Measurements from ENCODE around the gene HOXC9.

The HOXC9 gene

DNA sequence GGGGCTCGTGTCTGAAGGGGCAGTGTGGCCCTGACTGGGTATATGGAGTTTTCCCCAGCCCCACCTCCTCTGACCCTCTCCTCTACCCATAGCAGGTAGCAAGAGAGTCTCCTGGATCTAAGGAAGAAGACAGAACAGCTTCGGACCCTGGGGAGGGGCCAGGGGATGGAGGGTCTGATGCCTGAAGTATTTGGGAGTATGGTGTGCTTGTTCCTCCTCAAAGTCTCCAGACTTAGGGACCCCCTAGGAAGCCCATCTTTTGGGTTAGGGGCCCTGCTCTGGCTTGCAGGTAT lies 8.2 kb downstream of the HOXC9 start:
- Mint-ChIP-seq H3K4me3 (no peak overlapping the region), H3K4me1 (peaks cover 40% of the 10 kb centered on the region)

DNA sequence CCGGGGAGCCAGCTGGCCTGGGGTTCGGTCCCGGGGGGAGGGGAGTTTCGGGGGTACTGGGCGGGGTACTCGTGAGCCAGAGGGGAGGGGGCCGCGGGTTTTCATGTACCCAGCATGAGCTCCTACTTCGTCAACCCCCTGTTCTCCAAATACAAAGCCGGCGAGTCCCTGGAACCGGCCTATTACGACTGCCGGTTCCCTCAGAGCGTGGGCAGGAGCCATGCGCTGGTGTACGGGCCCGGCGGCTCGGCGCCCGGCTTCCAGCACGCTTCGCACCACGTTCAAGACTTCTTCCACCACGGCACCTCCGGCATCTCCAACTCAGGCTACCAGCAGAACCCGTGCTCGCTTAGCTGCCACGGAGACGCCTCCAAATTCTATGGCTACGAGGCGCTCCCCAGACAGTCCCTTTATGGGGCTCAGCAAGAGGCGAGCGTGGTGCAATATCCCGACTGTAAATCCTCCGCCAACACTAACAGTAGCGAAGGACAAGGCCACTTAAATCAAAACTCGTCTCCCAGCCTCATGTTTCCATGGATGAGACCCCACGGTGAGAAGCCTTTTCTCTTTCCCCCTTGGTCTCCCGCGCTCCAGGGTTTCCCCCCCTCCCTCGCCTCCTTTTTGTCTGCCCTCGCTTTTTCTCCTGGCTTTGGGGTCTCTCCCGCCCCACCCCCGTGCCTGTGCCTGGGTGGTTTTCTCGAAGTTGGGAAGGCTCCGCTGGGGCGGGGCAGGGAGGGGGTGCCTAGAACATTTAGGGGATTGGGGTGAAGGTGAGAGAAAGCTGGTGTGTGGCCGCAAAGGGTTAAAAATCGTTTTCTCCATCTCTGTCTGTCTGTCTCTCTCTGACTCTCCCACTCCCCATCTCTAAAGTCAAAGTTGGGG lies 9.5 kb downstream of the HOXC9 start:
- peaks cover 40% of the 10 kb centered on the region for H3K4me1 Mint-ChIP-seq
- H3K36me3 Mint-ChIP-seq = no peaks in the 10 kb centered on the region
- ATAC-seq = no peak
- no peaks in the 10 kb centered on the region for H3K9me3 Mint-ChIP-seq
- H3K4me3 Mint-ChIP-seq = peak overlapping the region; percentile 40
- H3K27ac Mint-ChIP-seq = no peak overlapping the region
- peaks cover 95% of the 10 kb centered on the region for H3K27me3 Mint-ChIP-seq

More for the DNA sequence above, 8.2 kb downstream of the HOXC9 start:
- no peaks in the 10 kb centered on the region for H3K9me3 Mint-ChIP-seq
- peaks cover 95% of the 10 kb centered on the region for H3K27me3 Mint-ChIP-seq
- ATAC-seq = no peak
- no peak overlapping the region for H3K27ac Mint-ChIP-seq
- H3K36me3 Mint-ChIP-seq = no peaks in the 10 kb centered on the region

DNA sequence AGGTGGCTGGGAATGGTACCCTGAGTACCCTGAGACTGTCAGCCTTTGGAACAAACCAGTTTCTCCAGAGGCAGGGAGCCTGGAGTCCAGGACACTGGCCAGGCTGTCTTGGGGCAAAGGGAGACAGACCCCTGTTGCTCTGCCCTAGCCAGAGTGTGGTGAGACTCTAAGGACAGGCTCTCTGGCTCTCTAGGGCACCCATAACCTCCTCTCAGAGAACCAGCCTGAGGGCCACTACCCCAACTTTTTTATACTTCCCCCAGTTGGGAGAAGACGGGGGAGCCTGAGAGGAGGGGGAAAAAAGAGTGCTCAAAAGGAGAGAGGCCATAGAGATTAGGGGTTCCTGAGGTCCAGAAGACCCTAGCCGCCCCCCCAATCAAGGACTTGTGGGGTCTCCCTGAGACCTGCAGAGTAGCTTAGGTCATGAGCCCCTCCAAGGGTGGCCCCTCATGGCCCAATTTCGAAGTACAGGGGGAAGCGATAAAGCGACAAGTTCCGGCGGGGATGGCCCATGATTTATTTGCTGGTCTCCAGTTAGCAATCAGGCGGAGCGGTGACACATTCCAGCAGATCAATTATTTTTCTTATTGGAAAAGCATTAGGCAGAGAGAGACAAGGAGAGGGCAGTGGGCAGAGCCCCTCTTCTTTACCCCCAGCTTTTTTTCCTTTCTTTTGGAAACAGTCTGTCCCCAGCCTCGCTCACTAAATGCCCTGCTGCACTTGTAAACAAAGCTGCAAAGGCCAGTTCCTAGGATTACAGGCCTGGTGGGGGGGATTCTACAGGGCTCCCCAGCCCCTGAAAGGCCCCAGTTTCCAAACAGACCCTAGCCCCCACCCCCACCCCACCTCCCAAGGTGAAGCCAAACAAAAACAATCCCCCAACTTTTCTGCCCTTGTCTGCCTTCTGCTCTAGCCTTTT lies 10.4 kb downstream of the HOXC9 start:
- H3K36me3 Mint-ChIP-seq = no peaks in the 10 kb centered on the region
- ATAC-seq = no peak
- H3K27ac Mint-ChIP-seq = no peak overlapping the region
- no peaks in the 10 kb centered on the region for H3K9me3 Mint-ChIP-seq
- H3K4me1 Mint-ChIP-seq = peaks cover 38% of the 10 kb centered on the region
- H3K4me3 Mint-ChIP-seq = peak overlapping the region; percentile 35
- H3K27me3 Mint-ChIP-seq = peaks cover 95% of the 10 kb centered on the region

DNA sequence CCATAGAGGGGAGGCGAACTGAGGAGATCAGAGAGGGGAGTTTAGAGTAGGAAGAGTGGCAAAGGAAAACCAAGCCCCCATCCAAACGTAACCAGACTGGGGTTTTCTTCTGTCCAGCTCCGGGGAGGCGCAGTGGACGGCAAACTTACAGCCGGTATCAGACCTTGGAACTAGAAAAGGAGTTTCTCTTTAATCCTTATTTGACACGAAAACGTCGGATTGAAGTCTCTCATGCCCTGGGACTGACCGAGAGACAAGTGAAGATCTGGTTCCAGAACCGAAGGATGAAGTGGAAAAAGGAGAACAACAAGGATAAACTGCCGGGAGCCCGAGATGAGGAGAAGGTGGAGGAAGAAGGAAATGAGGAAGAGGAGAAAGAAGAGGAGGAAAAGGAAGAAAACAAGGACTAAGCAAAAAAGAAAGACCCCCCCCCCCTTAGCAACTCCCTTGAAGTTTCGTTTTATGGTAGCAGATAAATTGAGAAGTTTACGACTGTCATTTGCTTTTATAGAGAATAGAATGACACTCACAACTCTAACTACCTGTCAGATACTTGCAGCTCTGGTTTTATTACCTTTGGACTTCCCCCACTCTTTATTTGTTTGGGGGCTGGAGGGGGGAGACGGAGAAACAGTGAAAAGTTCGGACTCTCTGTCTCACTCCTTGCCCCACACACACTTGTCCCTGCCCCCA lies 11.2 kb downstream of the HOXC9 start:
- Mint-ChIP-seq H3K9me3 (no peaks in the 10 kb centered on the region), H3K4me1 (peaks cover 30% of the 10 kb centered on the region)

DNA sequence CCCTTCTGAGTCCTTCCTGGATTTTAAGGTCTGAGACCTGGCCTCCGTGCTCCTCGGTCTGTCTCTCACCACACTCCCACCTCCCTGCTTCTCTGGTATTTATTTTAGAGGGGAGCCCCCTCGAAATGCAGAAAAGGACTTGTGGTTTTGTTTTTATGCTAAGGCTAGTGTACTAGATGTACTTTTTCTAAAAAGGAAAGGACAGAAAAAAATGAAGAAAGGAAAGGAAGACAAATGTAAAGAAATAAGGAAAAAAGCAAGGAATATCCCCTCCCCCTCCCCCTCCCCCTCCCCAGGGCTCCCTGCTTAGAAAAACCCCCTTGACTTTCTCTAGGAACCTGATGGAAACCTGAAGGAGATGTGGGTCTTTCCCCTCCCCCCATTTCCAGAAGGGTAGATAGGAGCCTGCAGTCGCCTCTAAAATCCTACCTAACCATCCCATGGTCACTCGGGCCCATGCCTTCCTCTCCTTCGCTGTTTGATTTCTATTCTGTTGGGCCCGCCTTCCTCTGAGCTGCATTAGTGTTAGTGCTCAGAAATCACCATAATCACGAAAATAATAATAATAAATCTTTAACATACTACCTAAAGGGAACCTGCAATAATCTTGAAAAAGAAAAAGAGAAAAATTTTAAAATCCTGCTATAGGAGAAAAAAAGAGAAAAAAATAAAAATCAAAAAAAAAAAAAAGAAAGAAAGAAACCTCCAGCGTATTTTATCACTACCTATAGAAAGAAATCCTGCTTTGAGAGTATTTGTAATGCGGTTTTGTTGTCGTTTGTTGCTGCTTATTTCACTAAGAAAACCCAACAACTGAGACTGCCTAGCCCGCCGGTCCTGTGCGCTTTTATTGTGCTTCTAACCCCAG lies 11.9 kb downstream of the HOXC9 start:
- Mint-ChIP-seq H3K4me3 (no peak overlapping the region), H3K27ac (no peak overlapping the region), H3K27me3 (peaks cover 86% of the 10 kb centered on the region), H3K36me3 (no peaks in the 10 kb centered on the region), H3K4me1 (peaks cover 23% of the 10 kb centered on the region), H3K9me3 (no peaks in the 10 kb centered on the region)
- ATAC-seq = no peak

More for the DNA sequence above, 11.2 kb downstream of the HOXC9 start:
- no peak overlapping the region for H3K4me3 Mint-ChIP-seq
- H3K27ac Mint-ChIP-seq = no peak overlapping the region
- no peak for ATAC-seq
- H3K36me3 Mint-ChIP-seq = no peaks in the 10 kb centered on the region
- peaks cover 92% of the 10 kb centered on the region for H3K27me3 Mint-ChIP-seq

DNA sequence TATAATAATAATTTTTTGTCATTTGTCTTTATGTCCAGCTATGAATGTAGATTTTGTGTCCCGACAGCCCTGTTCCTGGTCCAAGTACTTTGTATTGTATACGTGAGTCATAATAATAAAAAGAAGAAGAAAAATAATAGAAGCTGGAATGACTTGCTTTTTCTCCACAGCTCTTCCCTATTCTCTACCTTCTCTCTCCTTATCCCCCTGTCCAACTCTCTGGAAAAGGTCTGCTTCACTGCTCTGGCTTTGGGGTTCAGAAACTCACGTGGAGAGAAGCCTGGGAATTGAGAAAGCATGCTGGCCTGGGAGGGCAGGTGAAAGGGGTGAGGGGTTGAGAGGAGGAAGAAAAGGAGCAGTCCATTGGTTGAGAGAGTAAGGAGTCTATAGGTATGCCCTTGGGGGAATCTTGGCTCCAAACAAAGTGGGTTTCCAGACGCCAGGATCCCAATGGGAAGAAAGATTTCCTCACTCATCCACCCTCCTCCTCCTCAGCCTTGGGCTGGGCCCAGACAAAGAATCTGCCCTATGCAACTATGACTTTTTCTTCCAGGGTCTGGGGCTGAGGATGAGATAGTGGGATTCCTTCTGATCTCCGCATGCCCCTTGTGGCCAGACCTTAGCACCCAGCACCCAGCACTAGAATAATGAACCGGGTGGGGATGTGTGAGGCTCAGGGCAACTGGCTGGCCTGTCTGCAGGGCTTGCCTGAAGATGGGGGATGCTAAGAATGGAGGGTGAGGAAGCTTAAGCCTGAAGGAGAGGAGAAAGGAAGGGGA lies 12.9 kb downstream of the HOXC9 start:
- Mint-ChIP-seq H3K27me3 (peaks cover 87% of the 10 kb centered on the region), H3K9me3 (no peaks in the 10 kb centered on the region), H3K4me3 (no peak overlapping the region), H3K27ac (no peak overlapping the region), H3K4me1 (peaks cover 33% of the 10 kb centered on the region), H3K36me3 (no peaks in the 10 kb centered on the region)
- no peak for ATAC-seq

DNA sequence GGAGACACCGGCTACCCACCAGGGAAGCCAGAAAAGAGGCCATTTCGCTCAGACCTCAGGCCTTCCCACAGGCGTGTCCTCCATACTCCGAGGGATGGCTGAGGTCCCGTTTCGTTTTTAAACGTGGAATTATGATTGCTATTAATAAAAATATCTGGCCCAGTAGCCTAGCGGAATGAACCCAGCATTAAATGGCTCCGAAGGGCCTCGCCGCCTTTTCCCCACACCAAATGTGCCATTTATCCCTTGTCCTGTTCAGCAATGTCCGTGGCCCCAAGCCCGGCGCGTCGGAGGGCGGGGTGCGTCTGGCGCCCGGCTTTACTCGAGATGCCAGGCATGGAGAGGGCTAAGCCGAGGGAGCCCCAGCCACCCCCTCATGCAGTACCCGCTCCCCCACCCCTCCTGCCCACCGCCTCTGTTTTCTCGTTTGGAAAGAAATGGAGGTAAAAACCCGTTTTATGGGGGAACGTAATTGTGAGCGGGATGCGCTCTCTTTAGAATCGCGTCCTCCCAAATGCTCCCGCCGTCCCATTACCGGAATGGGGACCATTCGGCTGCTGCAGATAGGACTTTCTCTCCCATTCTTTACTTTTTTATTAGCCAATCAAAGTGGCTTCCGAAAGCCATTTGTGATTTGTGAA lies 14.5 kb downstream of the HOXC9 start:
- Mint-ChIP-seq H3K27me3 (peaks cover 77% of the 10 kb centered on the region), H3K36me3 (no peaks in the 10 kb centered on the region), H3K4me3 (no peak overlapping the region), H3K9me3 (no peaks in the 10 kb centered on the region), H3K4me1 (peaks cover 27% of the 10 kb centered on the region), H3K27ac (no peak overlapping the region)
- ATAC-seq = no peak

DNA sequence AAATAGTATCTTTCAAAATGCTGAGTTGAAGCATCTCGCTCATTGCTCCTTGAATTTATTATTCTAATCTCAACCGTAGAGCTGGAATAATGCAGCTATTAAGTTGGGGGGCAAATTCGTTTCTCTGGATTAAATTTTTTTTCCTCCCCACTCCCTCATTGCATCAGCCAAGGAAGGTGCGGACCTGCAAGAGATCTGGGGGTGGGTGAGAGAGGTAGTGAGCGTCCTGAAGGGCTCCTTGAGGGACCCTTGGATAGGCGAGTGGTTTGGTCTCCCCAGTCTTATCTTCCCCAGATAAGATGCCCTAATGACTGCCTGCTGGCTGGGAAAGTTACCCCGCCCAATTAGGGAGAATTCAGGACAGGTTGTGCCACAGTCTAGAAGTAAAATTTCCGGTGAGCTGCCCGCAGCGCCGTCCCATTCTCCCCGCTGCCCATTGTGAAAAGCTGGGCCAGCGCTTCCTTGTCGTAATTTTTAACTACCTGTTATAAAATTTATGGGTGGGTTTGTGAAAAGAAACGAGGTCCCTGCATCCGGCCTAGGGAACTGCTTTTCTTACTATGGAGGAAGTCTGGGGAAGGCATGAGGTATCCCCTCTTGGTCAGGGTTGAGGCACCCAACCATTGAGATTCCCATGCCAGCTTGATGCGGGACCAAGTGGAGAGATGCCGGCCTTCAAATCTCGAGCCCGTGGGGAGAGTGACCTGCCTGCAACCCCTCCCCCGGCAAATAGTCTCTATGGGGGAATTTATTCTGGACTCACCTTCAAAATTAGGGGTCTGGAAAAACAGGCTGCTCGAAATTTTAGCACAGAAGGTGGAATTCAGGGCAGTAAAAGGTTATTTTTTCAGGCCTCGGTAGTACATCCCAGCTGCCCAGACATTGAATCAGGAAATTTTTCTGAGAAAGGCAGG lies 15.3 kb downstream of the HOXC9 start:
- peaks cover 77% of the 10 kb centered on the region for H3K27me3 Mint-ChIP-seq
- H3K9me3 Mint-ChIP-seq = no peaks in the 10 kb centered on the region
- peaks cover 23% of the 10 kb centered on the region for H3K4me1 Mint-ChIP-seq
- H3K36me3 Mint-ChIP-seq = no peaks in the 10 kb centered on the region
- H3K27ac Mint-ChIP-seq = no peak overlapping the region
- no peak for ATAC-seq
- H3K4me3 Mint-ChIP-seq = no peak overlapping the region

DNA sequence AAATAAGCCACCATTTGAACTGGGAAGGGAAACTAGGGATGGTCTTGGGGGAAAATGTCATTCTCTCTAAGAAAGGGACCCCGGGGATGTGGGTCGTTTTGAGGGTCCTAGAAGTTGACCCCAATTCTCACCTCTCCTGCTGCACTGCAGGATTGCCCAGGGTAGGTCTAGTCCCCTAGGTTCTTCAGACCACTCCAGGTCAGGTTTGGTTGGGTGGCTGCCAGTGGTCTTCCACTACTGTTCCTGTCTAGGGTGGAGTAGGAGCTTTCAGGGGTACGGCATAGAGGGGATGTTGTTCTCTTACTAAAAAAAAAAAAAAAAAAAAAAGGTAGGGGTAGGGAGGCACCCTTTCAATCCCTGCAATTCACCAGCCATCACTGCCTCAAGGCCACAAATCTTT lies 16.1 kb downstream of the HOXC9 start:
- H3K4me1 Mint-ChIP-seq = peaks cover 20% of the 10 kb centered on the region
- no peaks in the 10 kb centered on the region for H3K36me3 Mint-ChIP-seq
- H3K9me3 Mint-ChIP-seq = no peaks in the 10 kb centered on the region
- no peak overlapping the region for H3K4me3 Mint-ChIP-seq
- H3K27ac Mint-ChIP-seq = no peak overlapping the region
- peaks cover 76% of the 10 kb centered on the region for H3K27me3 Mint-ChIP-seq
- ATAC-seq = no peak

DNA sequence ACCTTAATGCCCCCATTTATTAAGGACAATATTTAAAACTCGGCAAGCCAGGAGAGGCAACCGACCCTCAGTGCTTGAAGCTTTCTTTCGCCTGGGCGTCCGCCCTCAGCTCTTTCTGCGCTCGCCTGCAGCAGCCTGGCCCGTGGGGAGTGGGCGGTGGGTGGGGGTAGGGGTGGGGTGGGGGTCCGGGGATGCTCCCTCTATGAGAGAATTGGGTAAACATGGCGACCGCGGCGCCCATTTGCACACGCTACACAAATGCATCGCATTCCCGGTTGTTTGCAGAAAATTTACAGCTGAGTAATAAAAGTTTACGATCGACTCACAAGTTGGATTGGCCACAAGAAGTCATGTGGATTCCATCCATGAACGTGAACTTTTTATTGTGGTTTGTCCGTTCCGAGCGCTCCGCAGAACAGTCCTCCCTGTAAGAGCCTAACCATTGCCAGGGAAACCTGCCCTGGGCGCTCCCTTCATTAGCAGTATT lies 16.6 kb downstream of the HOXC9 start:
- H3K27ac Mint-ChIP-seq = no peak overlapping the region
- H3K36me3 Mint-ChIP-seq = no peaks in the 10 kb centered on the region
- H3K27me3 Mint-ChIP-seq = peaks cover 76% of the 10 kb centered on the region
- H3K4me3 Mint-ChIP-seq = no peak overlapping the region
- H3K9me3 Mint-ChIP-seq = no peaks in the 10 kb centered on the region
- H3K4me1 Mint-ChIP-seq = peaks cover 21% of the 10 kb centered on the region
- no peak for ATAC-seq

DNA sequence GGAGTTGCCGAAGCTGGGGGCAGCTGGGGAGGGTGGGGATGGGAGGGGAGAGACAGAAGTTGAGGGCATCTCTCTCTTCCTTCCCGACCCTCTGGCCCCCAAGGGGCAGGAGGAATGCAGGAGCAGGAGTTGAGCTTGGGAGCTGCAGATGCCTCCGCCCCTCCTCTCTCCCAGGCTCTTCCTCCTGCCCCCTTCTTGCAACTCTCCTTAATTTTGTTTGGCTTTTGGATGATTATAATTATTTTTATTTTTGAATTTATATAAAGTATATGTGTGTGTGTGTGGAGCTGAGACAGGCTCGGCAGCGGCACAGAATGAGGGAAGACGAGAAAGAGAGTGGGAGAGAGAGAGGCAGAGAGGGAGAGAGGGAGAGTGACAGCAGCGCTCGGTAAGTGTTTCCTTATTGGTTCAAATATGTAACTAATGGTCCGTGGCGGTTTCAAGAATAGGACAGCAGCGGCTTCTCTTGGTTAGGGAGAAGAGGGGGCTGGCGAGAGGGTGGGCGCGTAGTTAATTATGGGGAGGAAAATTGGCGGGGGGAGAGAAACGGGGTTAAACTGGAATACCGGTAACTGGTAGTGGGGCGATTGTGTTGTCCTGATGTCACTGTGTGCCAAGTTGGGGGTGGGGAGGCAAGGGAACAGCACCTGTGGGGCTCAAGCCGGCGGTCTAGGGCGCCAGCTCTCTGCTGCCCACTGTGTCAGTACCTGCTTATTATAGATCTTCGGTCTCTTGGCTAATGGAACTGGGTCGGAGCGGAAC lies 17.2 kb downstream of the HOXC9 start:
- H3K27ac Mint-ChIP-seq = peak overlapping the region; percentile 83
- peaks cover 26% of the 10 kb centered on the region for H3K4me1 Mint-ChIP-seq
- peak; percentile 59 for ATAC-seq
- H3K4me3 Mint-ChIP-seq = peak overlapping the region; percentile 82
- no peaks in the 10 kb centered on the region for H3K36me3 Mint-ChIP-seq
- peaks cover 76% of the 10 kb centered on the region for H3K27me3 Mint-ChIP-seq
- no peaks in the 10 kb centered on the region for H3K9me3 Mint-ChIP-seq

DNA sequence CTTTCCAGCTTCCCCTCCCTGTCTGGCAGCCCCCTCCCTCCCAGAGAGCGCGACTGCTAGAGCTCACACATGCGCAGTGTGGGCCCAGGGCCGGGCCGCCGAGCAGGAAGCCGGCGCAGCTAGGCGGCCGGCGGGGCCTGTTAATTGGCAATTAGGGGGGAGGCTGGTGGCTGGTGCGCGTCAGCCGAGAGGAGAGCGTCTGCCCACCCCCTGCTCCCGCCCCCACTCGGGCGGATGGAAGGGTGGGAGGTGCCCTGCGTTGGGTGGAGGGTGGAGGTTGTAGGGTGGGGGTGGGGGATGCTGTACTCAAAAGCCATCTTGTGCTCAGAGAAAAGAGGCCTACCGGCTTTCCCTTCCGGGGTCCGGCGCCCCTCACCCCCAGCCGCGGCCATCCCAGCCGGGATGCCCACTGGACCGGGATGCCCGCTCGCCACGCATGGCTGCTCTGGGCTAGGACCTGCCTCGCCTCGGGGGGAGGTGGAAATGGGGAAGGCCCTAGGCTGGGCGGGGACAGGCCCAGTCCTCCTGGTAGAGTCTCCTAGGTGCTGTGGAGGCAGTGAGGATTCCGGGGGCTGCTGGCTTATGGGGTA lies 18.0 kb downstream of the HOXC9 start:
- Mint-ChIP-seq H3K36me3 (no peaks in the 10 kb centered on the region), H3K4me1 (peaks cover 26% of the 10 kb centered on the region), H3K4me3 (peak overlapping the region; percentile 82), H3K27me3 (peaks cover 76% of the 10 kb centered on the region), H3K9me3 (no peaks in the 10 kb centered on the region), H3K27ac (peak overlapping the region; percentile 83)
- peak; percentile 90 for ATAC-seq

Data from stimulated activated memory B cell treated with anti-CD40 and anti-IgM and Interleukin-4, amounts not matched to agents 10 μg/mL and 1 μg/mL and 100 μg/mL, for 72 hours (primary cell).